Measurements from ENCODE around the gene AKNA.
A peak's percentile ranks its signal among the peaks of the same experiment; 100 is the strongest.

Gene AKNA

GRCh38 chr9:114315723-114316363 is 71.9 kb downstream of the AKNA start:
- DNase-seq: no peak

- peak; percentile 48 for DNase-seq
Measured at GRCh38 chr9:114314881-114315722, 72.7 kb downstream of the AKNA start.

- DNase-seq: peak; percentile 32
Measured at GRCh38 chr9:114314256-114314867, 73.4 kb downstream of the AKNA start.

- no peak for DNase-seq
Measured at GRCh38 chr9:114313186-114313585, 74.6 kb downstream of the AKNA start.

- peak; percentile 46 for DNase-seq
Measured at GRCh38 chr9:114312513-114312875, 75.3 kb downstream of the AKNA start.

- DNase-seq: peak; percentile 26
Measured at GRCh38 chr9:114311571-114312512, 75.9 kb downstream of the AKNA start.

GRCh38 chr9:114310471-114311450 is 77.0 kb downstream of the AKNA start:
- peak; percentile 19 for DNase-seq

GRCh38 chr9:114309096-114309495 is 78.7 kb downstream of the AKNA start:
- no peak for DNase-seq

GRCh38 chr9:114308361-114308950 is 79.3 kb downstream of the AKNA start:
- no peak for DNase-seq

GRCh38 chr9:114307899-114308267 is 79.9 kb downstream of the AKNA start:
- DNase-seq: no peak

GRCh38 chr9:114304416-114305188 is 83.2 kb downstream of the AKNA start:
- DNase-seq: peak; percentile 51

GRCh38 chr9:114303977-114304376 is 83.8 kb downstream of the AKNA start:
- no peak for DNase-seq

GRCh38 chr9:114303571-114303970 is 84.2 kb downstream of the AKNA start:
- no peak for DNase-seq

- DNase-seq: peak; percentile 44
Measured at GRCh38 chr9:114302727-114303126, 85.1 kb downstream of the AKNA start.

GRCh38 chr9:114301798-114302565 is 85.8 kb downstream of the AKNA start:
- DNase-seq: peak; percentile 31

GRCh38 chr9:114300846-114301797 is 86.7 kb downstream of the AKNA start:
- DNase-seq: peak; percentile 43

GRCh38 chr9:114300153-114300845 is 87.5 kb downstream of the AKNA start:
- DNase-seq: peak; percentile 45
